H9 (cell line): Measurements from ENCODE around the gene SLC9A9. TPM values are rescaled to one million over a fixed set of nuclear protein-coding genes. Genes with fewer than 3 reads are reported as not detected.

Source experiments
- DNase-seq: peaks from one replicate; pipeline ENCODE4 v3.0.0-alpha.2; 2017
- H2AFZ ChIP-seq: one replicate; pipeline ENCODE4 v1.6.1; 2013; ENCODE audit warnings: mild to moderate bottlenecking, low read length, control low read depth, moderate library complexity
- H2AK5ac ChIP-seq: 2 replicates; pipeline ENCODE4 v1.6.1; 2013; ENCODE audit warnings: low read length, control low read depth, mixed read lengths; ENCODE audit not compliant: insufficient read length
- H2BK120ac ChIP-seq: one replicate; pipeline ENCODE4 v1.6.1; 2013; ENCODE audit warnings: low read depth, mild to moderate bottlenecking, low read length, control low read depth, inconsistent platforms; ENCODE audit not compliant: poor library complexity, severe bottlenecking
- H2BK12ac ChIP-seq: 2 replicates; pipeline ENCODE4 v1.6.1; 2013; ENCODE audit warnings: low read length, control low read depth, mixed read lengths, low read depth; ENCODE audit not compliant: insufficient read length
- H2BK15ac ChIP-seq: 2 replicates; pipeline ENCODE4 v1.6.1; 2013; ENCODE audit warnings: low read depth, low read length, control low read depth
- H2BK20ac ChIP-seq: one replicate; pipeline ENCODE4 v1.6.1; 2013; ENCODE audit warnings: low read depth, mild to moderate bottlenecking, low read length, control low read depth, inconsistent platforms; ENCODE audit not compliant: poor library complexity, severe bottlenecking
- H2BK5ac ChIP-seq: 2 replicates; pipeline ENCODE4 v1.6.1; 2013; ENCODE audit warnings: low read length, control low read depth, mixed read lengths; ENCODE audit not compliant: insufficient read length
- H3K14ac ChIP-seq: 2 replicates; pipeline ENCODE4 v1.6.1; 2013; ENCODE audit warnings: low read length, control low read depth; ENCODE audit not compliant: insufficient read depth
- H3K18ac ChIP-seq: 2 replicates; pipeline ENCODE4 v1.6.1; 2013; ENCODE audit warnings: low read depth, mild to moderate bottlenecking, mixed read lengths, low read length, control low read depth; ENCODE audit not compliant: insufficient read length
- H3K23ac ChIP-seq: 2 replicates; pipeline ENCODE4 v1.6.1; 2013; ENCODE audit warnings: low read length, control low read depth, mixed read lengths, low read depth; ENCODE audit not compliant: insufficient read length
- H3K23me2 ChIP-seq: 2 replicates; pipeline ENCODE4 v1.6.1; 2013; ENCODE audit warnings: low read depth, mild to moderate bottlenecking, mixed read lengths, low read length, control low read depth; ENCODE audit not compliant: insufficient read length, poor library complexity, severe bottlenecking
- H3K27ac ChIP-seq: 2 replicates; pipeline ENCODE4 v1.5.1; 2013; ENCODE audit warnings: low read length, control low read depth, mixed read lengths, low read depth; ENCODE audit not compliant: insufficient read length
- H3K27me3 ChIP-seq: 2 replicates; pipeline ENCODE4 v1.6.1; 2013; ENCODE audit warnings: low read length, control low read depth, inconsistent platforms; ENCODE audit not compliant: insufficient read depth
- H3K4ac ChIP-seq: 2 replicates; pipeline ENCODE4 v1.6.1; 2013; ENCODE audit warnings: low read depth, mild to moderate bottlenecking, control low read depth, inconsistent platforms, low read length, moderate library complexity
- H3K4me1 ChIP-seq: 2 replicates; pipeline ENCODE4 v1.6.1; 2013; ENCODE audit warnings: low read length, control low read depth, inconsistent platforms; ENCODE audit not compliant: insufficient read depth
- H3K4me2 ChIP-seq: 2 replicates; pipeline ENCODE4 v1.6.1; 2013; ENCODE audit warnings: low read length, control low read depth, mixed read lengths; ENCODE audit not compliant: insufficient read length, insufficient read depth
- H3K56ac ChIP-seq: 2 replicates; pipeline ENCODE4 v1.6.1; 2013; ENCODE audit warnings: low read depth, mild to moderate bottlenecking, mixed read lengths, low read length, control low read depth; ENCODE audit not compliant: insufficient read length
- H3K79me1 ChIP-seq: 2 replicates; pipeline ENCODE4 v1.6.1; 2013; ENCODE audit warnings: low read depth, mild to moderate bottlenecking, moderate library complexity, low read length, control low read depth, inconsistent platforms; ENCODE audit not compliant: insufficient read depth, poor library complexity, severe bottlenecking
- H3K79me2 ChIP-seq: 2 replicates; pipeline ENCODE4 v1.6.1; 2013; ENCODE audit warnings: low read length, control low read depth, inconsistent platforms; ENCODE audit not compliant: insufficient read depth
- H3K9ac ChIP-seq: 2 replicates; pipeline ENCODE4 v1.6.1; 2013; ENCODE audit warnings: low read length, control low read depth, mixed read lengths; ENCODE audit not compliant: insufficient read length; ENCODE audit errors: extremely low read depth
- H3K9me3 ChIP-seq: one replicate; pipeline ENCODE4 v1.6.1; 2013; ENCODE audit warnings: low read depth, low read length, inconsistent platforms; ENCODE audit not compliant: control insufficient read depth
- H3T11ph ChIP-seq: one replicate; pipeline ENCODE4 v1.6.1; 2013; ENCODE audit warnings: mild to moderate bottlenecking, low read length, control low read depth, inconsistent platforms
- H4K20me1 ChIP-seq: one replicate; pipeline ENCODE4 v1.6.1; 2013; ENCODE audit not compliant: control insufficient read depth, insufficient read length, insufficient read depth
- H4K5ac ChIP-seq: 2 replicates; pipeline ENCODE4 v1.6.1; 2013; ENCODE audit warnings: low read depth, mild to moderate bottlenecking, mixed read lengths, low read length, control low read depth; ENCODE audit not compliant: insufficient read length
- H4K8ac ChIP-seq: replicated peaks from 2 replicates; pipeline ENCODE4 v1.6.1; 2013; ENCODE audit warnings: low read length, control low read depth, mixed read lengths, low read depth; ENCODE audit not compliant: insufficient read length
- H4K91ac ChIP-seq: 2 replicates; pipeline ENCODE4 v1.6.1; 2013; ENCODE audit warnings: low read depth, mild to moderate bottlenecking, moderate library complexity, mixed read lengths, low read length, control low read depth; ENCODE audit not compliant: insufficient read length
- H3K27ac Mint-ChIP-seq, 3 experiments: 2 replicates in 2 of 3; 3 replicates in 1 of 3; pipeline ENCODE4 v1.8.0; 2020 to 2021; ENCODE audit warnings: mixed read lengths in 3 of 3, mild to moderate bottlenecking in 1 of 3, moderate library complexity in 1 of 3
- H3K27me3 Mint-ChIP-seq: 2 replicates; pipeline ENCODE4 v1.8.0; 2021; ENCODE audit warnings: low read depth, mild to moderate bottlenecking, moderate library complexity, mixed read lengths
- H3K36me3 Mint-ChIP-seq, 3 experiments: 2 replicates in 2 of 3; 3 replicates in 1 of 3; pipeline ENCODE4 v1.8.0; 2020 to 2021; ENCODE audit warnings: low read depth in 3 of 3, mixed read lengths in 3 of 3; ENCODE audit not compliant: insufficient read depth in 1 of 3
- H3K4me1 Mint-ChIP-seq, 2 experiments: 2 replicates each; pipeline ENCODE4 v1.8.0; 2020; ENCODE audit warnings: mixed read lengths in 2 of 2
- H3K4me3 Mint-ChIP-seq, 2 experiments: 2 replicates in 1 of 2; 3 replicates in 1 of 2; pipeline ENCODE4 v1.8.0; 2020 to 2021; ENCODE audit warnings: mild to moderate bottlenecking in 2 of 2, mixed read lengths in 2 of 2, moderate library complexity in 1 of 2
- H3K9me3 Mint-ChIP-seq, 2 experiments: 2 replicates in 1 of 2; 3 replicates in 1 of 2; pipeline ENCODE4 v1.8.0; 2020; ENCODE audit warnings: mild to moderate bottlenecking in 2 of 2, mixed read lengths in 2 of 2, moderate library complexity in 1 of 2
- WGBS: extraction: QIAGEN DNeasy Blood & Tissue Kit; methylation state at CpG from one replicate; pipeline ENCODE4 v1.1.7; 2013; ENCODE audit warnings: missing lambda C conversion rate, low lambda C conversion rate, mixed read lengths; ENCODE audit not compliant: insufficient read length; ENCODE audit errors: extremely low coverage; 5-methylcytosine and 5-hydroxymethylcytosine counted together
- total RNA-seq: library from RNA; stranded (reverse); gene quantifications from 2 replicates; pipeline ENCODE4 v1.2.1, GENCODE V29; 2021
- TF ChIP-seq, protein P1 (sequence below): fragments of 200-600 bp; sonication (generic); conservative IDR thresholded peaks from 3 replicates; pipeline ENCODE4 v1.8.0; 2021; ENCODE audit warnings: antibody characterized with exemption, mild to moderate bottlenecking

Gene SLC9A9
- total RNA-seq, 1 experiment from 2014 or later = 0.35 TPM

DNA sequence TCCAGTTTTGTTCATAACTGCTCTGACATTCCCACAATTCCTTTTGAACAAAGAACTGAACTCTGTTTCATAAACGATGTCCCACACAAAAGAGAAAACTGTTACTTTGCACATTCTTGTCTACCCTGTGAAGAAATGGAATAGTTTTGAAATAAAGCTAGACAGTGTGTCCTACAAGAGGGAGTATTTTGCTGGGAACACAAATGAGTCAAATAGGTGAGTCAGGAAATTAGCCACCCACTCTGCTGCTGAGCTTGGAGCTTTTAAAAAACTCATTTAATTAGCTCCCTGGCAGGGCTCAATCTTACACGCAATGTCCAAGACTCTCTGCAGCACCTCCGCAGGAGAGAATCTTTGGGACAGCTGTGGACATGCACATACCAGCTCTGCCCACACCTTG, 193.4 kb downstream of the SLC9A9 start:
- H2AFZ ChIP-seq = no peak overlapping the region
- H3K79me1 ChIP-seq = no peaks in the 10 kb centered on the region
- no peak overlapping the region for H3K23ac ChIP-seq
- H3K27ac Mint-ChIP-seq = no peak overlapping the region
- no peak overlapping the region for H2BK12ac ChIP-seq
- H3K9me3 ChIP-seq = no peaks in the 10 kb centered on the region
- TF ChIP-seq, protein P1, sequence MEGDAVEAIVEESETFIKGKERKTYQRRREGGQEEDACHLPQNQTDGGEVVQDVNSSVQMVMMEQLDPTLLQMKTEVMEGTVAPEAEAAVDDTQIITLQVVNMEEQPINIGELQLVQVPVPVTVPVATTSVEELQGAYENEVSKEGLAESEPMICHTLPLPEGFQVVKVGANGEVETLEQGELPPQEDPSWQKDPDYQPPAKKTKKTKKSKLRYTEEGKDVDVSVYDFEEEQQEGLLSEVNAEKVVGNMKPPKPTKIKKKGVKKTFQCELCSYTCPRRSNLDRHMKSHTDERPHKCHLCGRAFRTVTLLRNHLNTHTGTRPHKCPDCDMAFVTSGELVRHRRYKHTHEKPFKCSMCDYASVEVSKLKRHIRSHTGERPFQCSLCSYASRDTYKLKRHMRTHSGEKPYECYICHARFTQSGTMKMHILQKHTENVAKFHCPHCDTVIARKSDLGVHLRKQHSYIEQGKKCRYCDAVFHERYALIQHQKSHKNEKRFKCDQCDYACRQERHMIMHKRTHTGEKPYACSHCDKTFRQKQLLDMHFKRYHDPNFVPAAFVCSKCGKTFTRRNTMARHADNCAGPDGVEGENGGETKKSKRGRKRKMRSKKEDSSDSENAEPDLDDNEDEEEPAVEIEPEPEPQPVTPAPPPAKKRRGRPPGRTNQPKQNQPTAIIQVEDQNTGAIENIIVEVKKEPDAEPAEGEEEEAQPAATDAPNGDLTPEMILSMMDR = no peak
- WGBS = no CpG with 5 or more reads among the region's 3 CpGs
- no peak overlapping the region for H3T11ph ChIP-seq
- H4K20me1 ChIP-seq = no peaks in the 10 kb centered on the region
- no peak overlapping the region for H2BK5ac ChIP-seq
- no peak overlapping the region for H3K56ac ChIP-seq
- no peaks in the 10 kb centered on the region for H3K23me2 ChIP-seq
- no peaks in the 10 kb centered on the region for H3K9me3 Mint-ChIP-seq
- no peak overlapping the region for H3K18ac ChIP-seq
- H4K8ac ChIP-seq = no peak overlapping the region
- H3K14ac ChIP-seq = no peak overlapping the region
- H3K4me1 ChIP-seq = peaks cover 4% of the 10 kb centered on the region; the same call in 1 of the 2 replicates
- H3K27ac ChIP-seq = no peak overlapping the region
- no peak overlapping the region for H2BK20ac ChIP-seq
- H3K4me1 Mint-ChIP-seq = peaks cover 15 to 16% of the 10 kb centered on the region in 2 experiments
- H2AK5ac ChIP-seq = no peak overlapping the region
- no peak for DNase-seq
- no peaks in the 10 kb centered on the region for H3K36me3 Mint-ChIP-seq
- H3K9ac ChIP-seq = no peak overlapping the region
- H3K79me2 ChIP-seq = no peaks in the 10 kb centered on the region
- H3K4me2 ChIP-seq = no peak overlapping the region
- no peaks in the 10 kb centered on the region for H3K27me3 ChIP-seq
- H3K4me3 Mint-ChIP-seq = no peak overlapping the region
- H3K27me3 Mint-ChIP-seq = no peaks in the 10 kb centered on the region
- no peak overlapping the region for H4K5ac ChIP-seq
- H4K91ac ChIP-seq = no peak overlapping the region
- no peak overlapping the region for H2BK120ac ChIP-seq
- H3K4ac ChIP-seq = no peak overlapping the region
- no peak overlapping the region for H2BK15ac ChIP-seq
